DMS114 treated with DMSO at 0.1 percent for 48 hours (cell line): ENCODE measurements around the gene FAM187B.

Source experiments
- DNase-seq: peaks from one replicate; lab custom pipeline; 2025; ENCODE audit not compliant: unreplicated experiment; lab: John Stamatoyannopoulos, UW

Gene FAM187B

DNA sequence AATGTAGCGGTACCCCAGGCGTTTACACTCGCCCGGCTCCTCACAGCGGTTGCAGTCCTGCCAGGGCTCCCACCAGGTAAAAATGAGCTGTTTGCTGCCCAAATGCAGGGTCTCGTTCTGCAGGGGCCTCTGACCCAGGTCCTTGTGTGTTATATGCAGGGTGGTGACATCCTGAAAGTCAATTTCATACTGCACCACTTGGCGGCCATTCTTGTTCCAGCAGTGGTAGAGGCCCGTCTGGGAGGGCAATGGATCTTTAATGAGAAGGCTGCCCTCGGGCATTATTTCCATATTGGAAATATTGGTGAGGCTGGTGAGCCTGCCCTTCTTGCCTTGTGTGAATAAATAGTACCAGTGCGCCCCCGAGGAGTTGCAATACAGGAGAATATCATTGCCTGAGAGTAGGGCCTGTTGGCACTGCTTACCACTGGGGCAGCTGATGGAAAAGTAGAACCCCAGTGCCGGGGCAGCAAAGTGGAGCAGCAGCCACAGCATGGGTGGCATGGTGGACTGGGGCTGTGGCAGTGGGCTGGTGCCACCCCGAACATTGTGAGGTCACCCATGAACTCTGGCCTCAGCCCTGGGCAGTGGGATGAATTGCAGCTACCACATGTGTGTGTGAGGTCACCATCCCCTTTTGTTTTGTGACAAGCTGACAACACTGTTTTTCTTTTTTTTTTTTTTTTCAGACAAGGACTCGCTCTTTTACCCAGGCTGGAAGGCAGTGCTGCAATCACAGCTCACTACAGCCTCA is at the start of gene FAM187B:
TSS of gene FAM187B (minus strand) at position 563 of the 754 bp plus-strand sequence. CDS start at position 504, 59 bp downstream.
- no peak for DNase-seq

DNA sequence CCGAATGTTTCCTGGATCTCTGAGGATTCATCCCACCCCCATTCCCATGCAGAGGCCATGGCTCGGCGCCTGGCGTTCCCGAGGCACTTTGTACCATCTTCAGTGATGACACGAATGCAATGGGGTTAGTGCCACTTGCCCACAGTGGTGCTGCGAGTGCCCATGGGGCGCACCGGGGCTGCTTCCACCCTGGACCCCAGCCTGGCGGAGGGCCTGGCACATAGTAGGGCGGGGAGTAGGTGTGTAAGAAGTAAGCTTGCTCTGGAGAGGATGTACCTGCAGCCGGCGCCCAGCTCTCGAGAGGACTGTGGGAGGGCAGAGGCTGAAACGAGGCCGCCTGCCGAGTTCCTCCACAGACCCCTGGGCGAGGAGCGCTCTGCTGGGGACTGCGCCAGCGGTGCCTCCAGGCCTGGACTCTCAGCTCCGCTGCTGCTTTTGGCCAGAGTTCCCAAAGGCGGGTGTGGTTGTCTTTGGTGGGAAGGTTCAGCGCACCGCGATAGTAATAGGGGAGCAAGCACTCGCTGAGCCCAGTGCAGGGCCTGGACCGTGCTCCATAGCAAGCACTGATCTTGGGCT is 48.3 kb upstream of the FAM187B start:
- DNase-seq, result no peak

DNA sequence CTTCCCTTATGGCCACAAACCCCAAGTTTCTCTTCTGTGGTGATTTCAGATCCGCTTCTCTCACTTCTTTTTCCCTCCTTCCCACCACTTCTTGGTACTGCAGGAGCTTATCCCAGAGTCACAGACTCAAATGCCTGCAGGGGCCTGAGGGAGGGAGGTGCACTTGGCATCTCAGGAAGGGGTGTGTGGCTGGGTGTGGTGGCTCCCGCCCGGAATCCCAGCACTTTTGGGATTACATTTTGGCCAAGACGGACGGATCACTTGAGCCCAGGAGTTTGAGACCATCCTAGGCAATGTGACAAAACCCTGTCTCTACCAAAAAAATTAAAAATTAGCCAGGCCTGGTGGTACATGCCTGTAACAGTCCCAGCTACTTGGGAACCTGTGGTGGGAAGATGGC is 45.8 kb upstream of the FAM187B start:
- no peak for DNase-seq

DNA sequence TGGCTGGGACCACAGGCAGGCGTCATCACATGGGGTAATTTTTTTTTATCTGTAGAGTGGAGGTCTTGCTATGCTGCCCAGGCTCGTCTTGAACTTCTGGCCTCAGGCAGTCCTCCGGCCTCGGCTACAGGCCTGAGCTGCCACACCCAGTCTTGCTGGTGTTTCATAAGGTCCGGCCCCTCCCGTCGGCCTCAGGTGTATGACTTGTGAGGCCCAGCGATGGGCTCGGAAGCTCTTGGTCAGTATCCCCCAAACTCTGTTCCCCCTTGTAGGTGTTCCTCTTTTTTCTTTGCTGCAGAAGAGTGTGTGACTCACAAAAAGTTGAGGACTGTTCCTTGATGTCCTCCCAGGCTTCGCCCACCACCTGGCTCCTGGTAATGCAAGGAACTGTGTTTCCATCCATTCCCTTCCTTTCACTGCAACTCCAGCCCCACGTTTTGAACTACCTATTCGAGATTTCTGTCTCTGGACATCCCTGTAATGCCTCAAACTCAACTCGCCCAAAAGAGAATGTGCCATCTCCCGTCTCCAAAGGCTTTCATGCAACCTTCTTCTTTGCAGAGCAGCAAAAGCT is 45.2 kb upstream of the FAM187B start:
- DNase-seq, result no peak

DNA sequence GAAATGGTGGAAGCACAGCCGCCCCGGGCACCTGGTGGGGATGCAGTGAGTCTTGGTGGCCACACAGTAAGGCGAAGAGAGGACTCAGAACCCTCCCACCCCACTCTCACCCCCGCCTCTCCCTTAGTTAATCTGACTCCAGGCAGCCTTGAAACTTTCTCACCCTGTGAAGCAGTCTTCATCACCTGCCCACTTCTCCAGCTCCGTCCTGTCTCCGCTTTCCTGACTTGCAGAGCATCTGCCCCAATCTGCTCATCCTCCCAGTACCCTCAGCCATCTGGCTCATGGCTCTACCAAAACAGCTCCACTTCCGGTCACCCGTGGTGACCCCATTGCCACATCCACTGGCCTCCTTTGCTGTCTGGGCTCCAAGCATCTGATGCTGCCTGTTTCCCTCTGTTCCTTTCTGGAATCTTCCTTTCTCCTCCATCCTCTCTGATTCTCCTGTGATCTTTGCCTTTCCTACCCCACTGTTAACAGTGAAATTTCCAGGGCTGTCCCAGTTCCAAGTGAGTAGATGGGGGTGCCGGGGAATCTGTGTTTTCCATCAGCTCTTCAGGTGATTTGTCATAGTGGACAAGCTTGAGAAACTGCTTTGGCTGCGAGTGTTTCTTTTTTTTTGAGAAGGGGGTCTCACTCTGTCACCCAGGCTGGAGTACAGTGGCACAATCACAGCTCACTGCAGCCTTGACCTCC is 44.6 kb upstream of the FAM187B start:
- no peak for DNase-seq

DNA sequence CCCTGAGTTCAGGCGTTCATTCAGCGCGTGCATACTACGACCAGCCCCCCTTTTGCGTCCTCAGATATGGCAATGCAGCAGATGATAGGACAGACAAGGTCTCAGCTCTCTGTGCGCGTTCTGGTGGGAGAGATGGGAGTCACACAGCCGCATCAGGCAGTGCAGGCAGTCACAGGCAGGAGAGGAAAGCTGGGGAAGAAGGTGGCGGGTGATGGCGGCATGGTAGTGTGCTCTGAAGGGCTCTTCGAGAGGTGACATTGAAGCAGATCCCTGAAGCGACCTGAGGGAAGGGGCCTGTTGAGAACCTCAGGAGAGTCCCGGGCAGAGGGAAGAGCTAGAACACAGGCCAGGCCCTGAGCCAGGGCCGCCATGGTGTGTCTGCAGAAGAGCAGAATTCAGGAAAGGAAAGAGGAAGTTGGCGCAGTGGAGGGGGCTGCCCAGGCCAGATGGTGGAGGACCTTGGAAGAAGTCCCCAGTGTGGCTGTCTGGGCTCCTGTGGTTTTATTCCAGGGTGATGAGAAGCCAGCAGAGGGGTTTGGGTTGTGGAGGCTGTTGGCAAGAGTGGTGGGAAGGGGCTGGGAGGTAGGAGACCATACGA is 43.7 kb upstream of the FAM187B start:
- no peak for DNase-seq

DNA sequence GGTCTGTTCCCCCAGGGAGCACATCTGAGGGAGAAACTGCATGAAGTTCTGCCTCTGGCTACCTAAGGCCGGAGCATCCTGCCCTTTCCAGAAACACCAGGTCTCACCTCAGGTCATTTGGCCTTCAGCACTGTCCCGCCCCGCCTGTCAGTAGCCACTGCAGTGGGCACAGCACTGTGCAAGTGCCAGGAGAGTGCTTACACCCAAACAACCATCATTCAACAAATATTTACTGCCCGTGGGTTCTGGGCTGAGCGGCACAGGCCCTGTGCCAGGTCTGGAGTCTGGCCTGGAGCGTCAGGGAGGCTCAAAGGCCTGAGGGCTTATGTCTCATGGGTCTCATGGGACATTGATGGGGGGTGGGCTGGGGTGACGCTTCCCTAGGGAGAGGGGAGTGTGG is 43.0 kb upstream of the FAM187B start:
- no peak for DNase-seq

DNA sequence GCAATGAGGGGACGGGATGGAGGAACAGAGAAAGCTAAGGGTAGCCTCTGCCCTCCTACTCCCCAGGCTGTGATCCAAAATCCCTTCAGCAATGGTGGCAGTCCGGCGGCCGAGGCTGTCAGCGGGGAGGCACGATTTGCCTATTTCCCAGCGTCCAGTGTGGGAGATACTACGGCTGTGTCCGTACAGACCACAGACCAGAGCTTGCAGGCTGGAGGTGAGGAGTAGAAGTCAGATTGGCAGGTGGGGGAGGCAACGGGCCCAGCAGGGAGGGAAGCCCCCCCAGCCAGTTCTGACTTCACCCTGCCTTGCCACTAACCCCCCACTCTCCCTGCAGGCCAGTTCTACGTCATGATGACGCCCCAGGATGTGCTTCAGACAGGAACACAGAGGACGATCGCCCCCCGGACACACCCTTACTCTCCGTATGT is 41.9 kb upstream of the FAM187B start:
- no peak for DNase-seq

DNA sequence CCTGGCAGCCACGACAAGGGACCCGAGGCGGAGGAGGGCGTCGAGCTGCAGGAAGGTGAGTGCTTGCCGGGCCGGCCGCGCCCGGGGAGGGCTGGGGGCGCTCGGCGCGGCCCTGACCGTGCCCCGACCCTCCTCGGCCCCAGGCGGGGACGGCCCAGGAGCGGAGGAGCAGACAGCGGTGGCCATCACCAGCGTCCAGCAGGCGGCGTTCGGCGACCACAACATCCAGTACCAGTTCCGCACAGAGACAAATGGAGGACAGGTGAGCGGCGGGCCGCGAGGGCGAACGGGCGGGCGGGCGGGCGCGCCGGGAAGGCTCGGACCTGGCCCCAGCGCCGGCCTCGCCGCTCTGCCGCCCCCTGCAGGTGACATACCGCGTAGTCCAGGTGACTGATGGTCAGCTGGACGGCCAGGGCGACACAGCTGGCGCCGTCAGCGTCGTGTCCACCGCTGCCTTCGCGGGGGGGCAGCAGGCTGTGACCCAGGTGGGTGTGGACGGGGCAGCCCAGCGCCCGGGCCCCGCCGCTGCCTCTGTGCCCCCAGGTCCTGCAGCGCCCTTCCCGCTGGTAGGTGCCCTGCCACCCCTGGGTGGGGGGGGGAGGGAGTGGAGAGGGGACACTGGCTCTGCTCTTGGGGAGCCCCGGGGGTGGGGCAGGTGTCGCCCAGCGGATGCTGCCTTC is 41.0 kb upstream of the FAM187B start:
- DNase-seq, result peak; percentile 44

DNA sequence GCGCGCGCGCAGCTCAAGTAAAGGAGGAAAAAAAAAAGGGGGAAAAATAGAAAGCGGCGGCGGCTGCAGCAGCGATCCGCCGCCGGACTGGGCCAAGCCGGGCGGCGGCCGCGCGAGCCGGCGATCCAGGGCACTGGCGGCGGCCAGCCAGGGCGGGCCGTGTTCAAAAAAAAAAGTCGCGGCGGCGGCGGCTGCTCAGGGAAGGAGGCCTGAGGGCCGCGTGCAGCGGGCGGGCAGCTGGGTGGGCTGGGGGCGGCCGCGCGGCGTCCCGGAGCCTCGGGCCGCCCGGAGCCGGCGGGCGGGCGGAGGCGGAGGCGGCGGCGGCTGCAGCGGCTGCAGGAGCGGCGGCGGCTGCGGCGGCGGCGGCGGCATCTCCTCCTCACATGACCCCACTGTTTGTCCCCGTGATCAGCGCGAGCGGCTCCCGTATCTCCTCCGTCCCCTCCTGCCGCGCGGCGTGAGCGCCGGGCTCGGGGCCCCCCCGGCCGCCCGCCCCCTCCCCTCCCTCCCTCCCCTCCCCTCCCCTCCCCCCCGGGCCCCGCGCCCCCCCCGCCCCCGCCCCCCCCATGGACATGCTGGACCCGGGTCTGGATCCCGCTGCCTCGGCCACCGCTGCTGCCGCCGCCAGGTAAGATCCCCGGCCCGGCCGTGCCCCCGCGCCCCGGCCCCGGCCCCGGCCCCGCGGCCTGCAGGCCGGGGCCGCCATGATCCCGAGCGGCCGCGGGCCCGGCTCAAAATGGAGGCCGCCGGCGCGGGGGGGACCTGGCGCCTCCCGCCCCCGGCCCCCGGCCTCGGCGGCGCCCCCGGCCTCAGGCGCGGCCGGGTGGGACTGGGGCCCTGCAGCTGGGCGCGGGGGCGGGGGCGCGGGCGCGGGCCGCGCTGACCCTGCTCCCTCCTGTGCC is 40.2 kb upstream of the FAM187B start, which contains the start of gene USF2:
TSS of gene USF2 (plus strand) at position 427 of the 902 bp plus-strand sequence. CDS start at position 567, 140 bp downstream.
- peak; percentile 57 for DNase-seq

DNA sequence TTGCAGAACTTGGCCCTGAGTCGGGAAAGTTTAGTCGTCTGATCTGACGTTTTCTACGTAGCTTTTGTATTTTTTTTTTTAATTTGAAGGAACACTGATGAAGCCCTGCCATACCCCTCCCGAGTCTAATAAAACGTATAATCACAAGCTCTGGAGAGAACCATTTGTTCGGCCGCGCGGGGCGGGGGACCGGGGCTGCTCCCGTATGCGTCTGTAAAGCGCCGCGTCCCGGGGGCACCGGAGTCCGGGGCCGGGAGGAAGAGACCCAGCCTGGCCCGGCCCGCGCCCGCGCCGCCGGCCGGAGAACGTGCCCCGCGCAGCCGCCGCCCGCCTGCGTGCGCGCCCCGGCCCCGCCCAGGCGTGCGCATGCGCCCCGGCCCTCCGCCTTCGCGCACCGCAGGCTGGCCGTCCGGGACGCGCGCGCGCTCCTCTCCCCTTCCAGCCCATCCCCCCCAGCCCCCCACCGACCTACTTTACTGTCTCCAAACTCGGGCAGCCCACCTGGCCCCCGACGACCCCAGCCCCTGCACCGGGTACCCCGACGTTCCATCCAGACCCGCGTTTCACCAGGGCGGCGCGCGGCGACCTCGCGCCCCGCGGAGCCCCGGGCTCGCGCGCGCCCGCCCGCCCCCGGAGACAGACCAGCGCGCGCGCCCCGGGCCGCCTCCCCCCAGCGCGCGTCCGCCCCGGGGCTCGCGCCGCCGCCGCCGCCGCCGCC is 39.4 kb upstream of the FAM187B start:
- peak; percentile 44 for DNase-seq

DNA sequence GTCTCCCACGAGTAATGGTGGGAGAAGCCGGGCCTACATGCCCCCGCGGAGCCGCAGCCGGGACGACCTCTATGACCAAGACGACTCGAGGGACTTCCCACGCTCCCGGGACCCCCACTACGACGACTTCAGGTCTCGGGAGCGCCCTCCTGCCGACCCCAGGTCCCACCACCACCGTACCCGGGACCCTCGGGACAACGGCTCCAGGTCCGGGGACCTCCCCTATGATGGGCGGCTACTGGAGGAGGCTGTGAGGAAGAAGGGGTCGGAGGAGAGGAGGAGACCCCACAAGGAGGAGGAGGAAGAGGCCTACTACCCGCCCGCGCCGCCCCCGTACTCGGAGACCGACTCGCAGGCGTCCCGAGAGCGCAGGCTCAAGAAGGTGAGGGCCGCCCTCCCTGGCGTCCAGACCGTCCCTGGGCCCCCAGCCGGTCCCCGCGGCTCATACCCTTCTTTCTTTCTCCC is 38.8 kb upstream of the FAM187B start:
- DNase-seq, result no peak

DNA sequence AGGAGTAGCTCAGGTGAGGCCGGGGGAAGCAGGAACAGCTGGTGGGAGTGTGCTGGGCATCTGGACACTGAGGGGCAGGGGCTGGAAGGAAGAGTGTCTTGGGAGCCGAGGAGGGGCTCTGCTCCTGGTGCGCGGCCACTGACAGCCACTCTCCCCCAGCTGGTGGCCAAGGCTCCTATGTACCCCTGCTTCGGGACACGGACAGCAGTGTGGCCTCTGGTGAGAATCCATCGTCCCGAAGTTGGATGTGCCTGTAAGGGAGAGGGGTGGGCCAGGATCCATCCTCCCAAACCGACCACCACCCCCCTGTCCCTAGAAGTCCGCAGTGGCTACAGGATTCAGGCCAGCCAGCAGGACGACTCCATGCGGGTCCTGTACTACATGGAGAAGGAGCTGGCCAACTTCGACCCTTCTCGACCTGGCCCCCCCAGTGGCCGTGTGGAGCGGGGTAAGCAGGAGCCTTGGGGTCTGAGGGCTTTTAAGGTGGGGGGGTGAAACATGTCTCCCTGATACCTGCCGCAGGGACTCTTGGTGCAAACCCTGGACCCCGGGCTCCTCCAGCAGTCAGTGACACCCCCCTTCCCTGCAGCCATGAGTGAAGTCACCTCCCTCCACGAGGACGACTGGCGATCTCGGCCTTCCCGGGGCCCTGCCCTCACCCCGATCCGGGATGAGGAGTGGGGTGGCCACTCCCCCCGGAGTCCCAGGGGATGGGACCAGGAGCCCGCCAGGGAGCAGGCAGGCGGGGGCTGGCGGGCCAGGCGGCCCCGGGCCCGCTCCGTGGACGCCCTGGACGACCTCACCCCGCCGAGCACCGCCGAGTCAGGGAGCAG is 38.2 kb upstream of the FAM187B start:
- DNase-seq, result no peak

DNA sequence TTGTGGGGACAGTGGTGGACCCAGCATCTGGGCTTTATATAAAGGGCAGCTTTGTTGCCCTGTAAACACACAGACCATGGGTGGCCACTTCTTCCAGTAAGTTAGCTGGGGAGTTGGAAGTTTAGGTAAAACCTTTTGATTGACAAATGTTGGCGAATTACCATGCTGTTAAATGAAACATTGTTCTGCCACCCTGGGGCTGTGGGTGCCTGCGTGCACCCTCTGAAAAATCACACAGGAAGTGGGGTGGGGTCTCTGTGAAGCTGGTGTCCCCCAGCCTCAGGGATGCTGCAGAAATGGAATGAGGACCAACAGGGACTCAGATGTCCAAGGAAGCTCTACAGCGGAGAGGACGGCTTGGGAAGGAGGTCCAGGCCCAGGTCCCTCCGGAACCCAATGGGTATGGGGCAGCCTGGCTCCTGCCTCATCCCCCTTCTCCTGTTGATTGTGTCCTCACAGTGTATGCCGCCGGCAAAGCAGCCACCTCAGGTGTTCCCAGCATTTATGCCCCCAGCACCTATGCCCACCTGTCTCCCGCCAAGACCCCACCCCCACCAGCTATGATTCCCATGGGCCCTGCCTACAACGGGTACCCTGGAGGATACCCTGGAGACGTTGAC is 37.5 kb upstream of the FAM187B start:
- DNase-seq, result no peak

DNA sequence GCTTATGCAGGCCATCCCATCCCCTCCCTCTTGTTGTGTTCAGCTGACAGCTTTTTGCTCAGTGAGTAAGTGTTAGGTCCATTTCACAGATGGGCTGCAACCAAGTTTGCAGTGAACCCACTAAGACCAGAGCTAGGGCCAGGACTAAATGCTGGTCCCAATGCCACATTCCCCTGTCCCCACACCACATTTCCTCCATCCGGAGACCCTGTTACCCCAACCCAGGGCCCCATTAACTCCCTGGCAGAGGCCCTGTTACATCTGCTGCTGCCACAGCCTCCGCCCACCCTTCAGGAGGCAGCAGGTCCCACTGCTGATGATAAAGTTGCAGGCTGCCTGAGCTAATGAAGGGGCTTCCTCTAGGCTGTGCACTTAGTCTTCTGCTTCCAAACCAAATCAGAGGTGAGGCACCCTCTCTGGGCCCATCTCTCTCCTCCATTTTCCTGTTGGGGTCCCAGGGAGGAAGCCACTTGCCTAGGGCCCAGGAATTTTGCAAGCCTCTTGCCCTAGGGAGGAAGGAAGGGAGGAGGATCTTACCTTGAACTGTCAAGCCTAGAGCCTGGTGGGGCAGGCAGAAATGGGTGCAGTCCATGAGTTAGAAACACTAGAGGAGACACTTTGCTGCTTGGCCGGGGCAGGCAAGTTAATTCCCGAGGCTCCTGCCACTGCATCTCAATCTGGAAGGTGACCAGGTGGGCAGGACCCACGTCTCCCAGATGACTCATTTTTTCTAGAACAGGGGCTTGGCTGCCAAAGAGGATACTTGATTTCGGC is 36.8 kb upstream of the FAM187B start:
- no peak for DNase-seq

DNA sequence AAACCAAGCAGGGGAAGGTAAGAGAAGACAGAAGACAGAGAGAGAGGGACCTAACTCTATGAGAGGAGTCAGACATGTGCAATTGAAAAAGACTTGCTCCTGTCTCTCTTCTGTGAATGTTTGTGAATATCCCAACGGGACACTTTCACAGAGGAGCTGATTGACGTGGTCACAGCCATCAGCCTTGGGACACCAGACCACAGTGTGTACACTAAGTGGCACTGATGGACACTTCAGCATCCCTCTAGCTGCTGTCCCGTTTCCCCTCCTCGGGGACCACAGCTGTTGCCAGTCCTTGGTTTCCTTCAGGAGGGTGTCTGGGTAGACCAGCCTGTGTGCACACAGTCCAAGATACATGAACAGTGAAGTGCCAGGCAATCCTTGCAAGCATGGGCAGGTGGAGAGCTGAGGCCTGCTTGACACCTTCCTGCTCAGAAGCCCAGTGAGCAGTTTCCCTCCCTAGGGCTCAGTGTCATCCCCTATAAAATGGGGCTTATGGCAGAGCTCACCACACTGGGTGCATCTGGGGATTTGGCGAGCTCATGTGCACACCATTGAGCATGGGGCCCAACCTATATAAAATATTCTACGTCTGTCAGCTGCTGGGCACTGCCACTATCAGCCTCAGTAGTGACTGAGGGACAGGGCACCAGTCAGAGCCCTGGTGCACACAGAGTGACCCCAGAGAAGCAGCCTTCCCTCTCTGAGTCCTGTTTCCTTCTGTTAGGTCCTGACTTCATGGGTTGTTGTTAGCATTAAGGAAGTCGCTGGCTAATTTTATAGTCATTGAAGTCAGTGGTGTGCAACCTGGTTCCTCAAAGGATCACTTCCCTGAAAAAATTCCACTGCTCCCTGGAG is 36.0 kb upstream of the FAM187B start:
- no peak for DNase-seq
